ENCODE results near the gene INSR.

The INSR gene

DNA sequence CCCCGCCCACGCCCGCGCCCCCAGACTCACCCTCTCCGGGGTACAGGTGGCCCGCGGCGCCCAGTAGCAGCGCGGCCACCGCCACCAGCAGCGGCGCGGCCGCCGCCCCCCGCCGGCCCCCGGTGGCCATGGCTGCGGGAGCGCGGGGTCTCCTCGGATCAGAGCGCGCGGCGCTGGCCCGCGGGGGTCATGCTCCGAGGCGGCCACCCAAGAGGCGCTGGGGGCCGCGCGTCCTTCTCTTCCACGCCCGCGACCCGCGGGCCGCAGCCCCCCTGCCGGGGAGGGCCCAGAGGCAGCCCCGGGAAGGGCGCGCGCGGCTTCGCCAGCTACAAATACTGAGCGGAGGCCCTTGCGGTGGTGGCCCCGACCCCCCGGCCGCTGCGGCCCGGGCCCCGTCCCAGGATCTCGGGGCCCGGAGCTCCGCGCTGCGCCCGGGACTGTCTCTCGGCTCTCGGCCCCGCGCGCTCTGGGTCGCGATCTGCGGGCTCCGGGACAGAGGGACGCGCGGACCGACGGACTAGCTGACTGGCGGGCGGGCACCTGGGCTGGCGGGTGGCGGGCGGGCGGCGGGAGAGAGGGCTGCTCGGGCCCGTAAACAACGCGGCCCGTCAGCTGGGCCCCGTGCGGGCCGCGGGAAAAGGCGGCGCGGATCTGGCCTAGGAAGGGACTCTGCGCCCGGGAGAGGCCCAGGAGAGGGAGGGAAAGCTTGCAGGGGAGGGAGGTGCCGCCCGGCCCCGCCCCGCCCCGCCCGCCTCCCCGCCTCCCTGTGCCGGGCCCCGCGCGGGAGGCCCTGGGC is at the start of gene INSR:
Gene INSR (minus strand): TSS at position 653 of the 796 bp plus-strand sequence. CDS start 523 bp downstream, at position 130.
- H3K4me3 Mint-ChIP-seq, result peak within 1 kb of the TSS; percentile 78
- peak; percentile 77 for DNase-seq
- peaks cover 48% of the 10 kb centered on the region for H3K27me3 Mint-ChIP-seq
- H3K36me3 Mint-ChIP-seq (ENCODE audit: low read depth), result no peaks in the 10 kb centered on the region
- no peak within 1 kb of the TSS for H3K27ac Mint-ChIP-seq
- no peaks in the 10 kb centered on the region for H3K9me3 Mint-ChIP-seq
- H3K4me1 Mint-ChIP-seq (ENCODE audit: low read depth), result peaks cover 14% of the 10 kb centered on the region

DNA sequence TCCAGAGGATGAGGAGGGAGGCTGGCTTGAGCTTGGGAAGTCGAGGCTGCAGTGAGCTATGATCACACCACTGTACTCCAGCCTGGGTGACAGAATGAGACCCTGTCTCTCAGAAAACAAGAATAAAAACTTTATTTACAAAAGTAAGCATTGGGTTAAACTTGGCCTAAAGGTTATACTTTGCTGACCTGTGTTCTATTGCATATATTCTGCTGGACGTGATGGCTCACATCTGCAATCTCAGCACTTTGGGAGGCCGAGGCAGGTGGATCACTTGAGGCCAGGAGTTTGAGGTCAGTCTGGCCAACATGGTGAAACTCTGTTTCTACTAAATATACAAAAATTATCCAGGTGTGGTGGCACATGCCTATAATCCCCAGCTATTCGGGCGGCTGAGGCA is 47.9 kb upstream of the INSR start:
- no peak for DNase-seq
- no peaks in the 10 kb centered on the region for H3K9me3 Mint-ChIP-seq
- no peak overlapping the region for H3K27ac Mint-ChIP-seq
- no peak overlapping the region for H3K4me3 Mint-ChIP-seq
- no peaks in the 10 kb centered on the region for H3K36me3 Mint-ChIP-seq (ENCODE audit: low read depth)
- no peaks in the 10 kb centered on the region for H3K27me3 Mint-ChIP-seq
- H3K4me1 Mint-ChIP-seq (ENCODE audit: low read depth), result peaks cover 53% of the 10 kb centered on the region

GRCh38 chr19:7340959-7341837 is 47.0 kb upstream of the INSR start:
- Mint-ChIP-seq H3K27me3 (no peaks in the 10 kb centered on the region), H3K36me3 (ENCODE audit: low read depth) (no peaks in the 10 kb centered on the region), H3K4me3 (no peak overlapping the region), H3K9me3 (no peaks in the 10 kb centered on the region), H3K4me1 (ENCODE audit: low read depth) (peaks cover 50% of the 10 kb centered on the region), H3K27ac (no peak overlapping the region)
- DNase-seq, result peak; percentile 94

- Mint-ChIP-seq H3K4me1 (ENCODE audit: low read depth) (peaks cover 26% of the 10 kb centered on the region), H3K9me3 (no peaks in the 10 kb centered on the region), H3K27ac (no peak overlapping the region), H3K36me3 (ENCODE audit: low read depth) (no peaks in the 10 kb centered on the region), H3K27me3 (no peaks in the 10 kb centered on the region), H3K4me3 (no peak overlapping the region)
- DNase-seq, result no peak
Measured at GRCh38 chr19:7337380-7338194, 43.4 kb upstream of the INSR start.

DNA sequence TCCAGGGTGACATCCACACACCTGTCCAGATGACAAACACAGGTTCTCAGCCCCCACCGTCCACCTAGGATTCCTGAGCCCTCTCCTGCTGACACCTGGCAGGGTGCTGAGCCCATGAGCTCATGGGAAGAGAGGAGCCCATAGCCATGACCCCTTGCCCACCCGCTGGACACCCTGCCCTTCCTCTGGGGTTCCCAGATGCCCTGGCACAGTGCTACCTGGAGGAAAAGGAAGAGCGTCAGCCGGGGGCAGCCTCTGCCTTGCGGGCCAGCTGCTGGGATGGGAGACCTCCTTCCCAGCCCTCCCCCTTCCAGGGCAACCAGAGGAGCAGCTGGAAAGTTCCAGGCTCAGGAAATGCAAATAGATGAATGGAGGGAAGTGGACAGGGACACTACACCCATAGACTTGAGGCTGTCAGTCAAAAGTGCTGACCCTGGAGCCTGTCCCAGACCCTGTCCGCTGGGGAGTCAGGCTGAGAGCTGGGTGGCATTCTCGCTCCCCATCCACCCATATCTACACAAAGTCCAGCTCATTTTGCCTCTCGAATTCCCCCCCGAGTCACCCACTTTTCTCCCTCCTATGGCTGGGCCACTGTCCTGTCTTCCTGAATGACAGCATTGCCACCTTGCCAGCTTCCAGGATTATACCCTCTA is 42.2 kb upstream of the INSR start:
- DNase-seq, result no peak
- Mint-ChIP-seq H3K27ac (no peak overlapping the region), H3K27me3 (no peaks in the 10 kb centered on the region), H3K9me3 (no peaks in the 10 kb centered on the region), H3K36me3 (ENCODE audit: low read depth) (no peaks in the 10 kb centered on the region), H3K4me1 (ENCODE audit: low read depth) (peaks cover 24% of the 10 kb centered on the region), H3K4me3 (no peak overlapping the region)

- H3K27ac Mint-ChIP-seq, result no peak overlapping the region
Measured at GRCh38 chr19:7333198-7334118, 39.2 kb upstream of the INSR start.

GRCh38 chr19:7331446-7331845 is 37.2 kb upstream of the INSR start:
- no peaks in the 10 kb centered on the region for H3K36me3 Mint-ChIP-seq (ENCODE audit: low read depth)
- H3K27ac Mint-ChIP-seq, result no peak overlapping the region
- H3K27me3 Mint-ChIP-seq, result no peaks in the 10 kb centered on the region
- no peaks in the 10 kb centered on the region for H3K9me3 Mint-ChIP-seq
- H3K4me3 Mint-ChIP-seq, result no peak overlapping the region
- DNase-seq, result no peak
- no peaks in the 10 kb centered on the region for H3K4me1 Mint-ChIP-seq (ENCODE audit: low read depth)

More at GRCh38 chr19:7333198-7334118, 39.2 kb upstream of the INSR start:
- peaks cover 16% of the 10 kb centered on the region for H3K4me1 Mint-ChIP-seq (ENCODE audit: low read depth)
- no peak for DNase-seq
- no peaks in the 10 kb centered on the region for H3K9me3 Mint-ChIP-seq
- no peak overlapping the region for H3K4me3 Mint-ChIP-seq
- no peaks in the 10 kb centered on the region for H3K36me3 Mint-ChIP-seq (ENCODE audit: low read depth)
- no peaks in the 10 kb centered on the region for H3K27me3 Mint-ChIP-seq

GRCh38 chr19:7328647-7329046 is 34.4 kb upstream of the INSR start:
- no peaks in the 10 kb centered on the region for H3K27me3 Mint-ChIP-seq
- no peak overlapping the region for H3K27ac Mint-ChIP-seq
- H3K4me1 Mint-ChIP-seq (ENCODE audit: low read depth), result no peaks in the 10 kb centered on the region
- H3K4me3 Mint-ChIP-seq, result no peak overlapping the region
- peaks cover 5% of the 10 kb centered on the region for H3K9me3 Mint-ChIP-seq
- H3K36me3 Mint-ChIP-seq (ENCODE audit: low read depth), result no peaks in the 10 kb centered on the region
- no peak for DNase-seq

GRCh38 chr19:7327802-7328201 is 33.6 kb upstream of the INSR start:
- Mint-ChIP-seq H3K27ac (no peak overlapping the region), H3K4me1 (ENCODE audit: low read depth) (no peaks in the 10 kb centered on the region), H3K27me3 (no peaks in the 10 kb centered on the region), H3K4me3 (no peak overlapping the region), H3K36me3 (ENCODE audit: low read depth) (no peaks in the 10 kb centered on the region), H3K9me3 (peaks cover 5% of the 10 kb centered on the region)
- DNase-seq, result no peak

DNA sequence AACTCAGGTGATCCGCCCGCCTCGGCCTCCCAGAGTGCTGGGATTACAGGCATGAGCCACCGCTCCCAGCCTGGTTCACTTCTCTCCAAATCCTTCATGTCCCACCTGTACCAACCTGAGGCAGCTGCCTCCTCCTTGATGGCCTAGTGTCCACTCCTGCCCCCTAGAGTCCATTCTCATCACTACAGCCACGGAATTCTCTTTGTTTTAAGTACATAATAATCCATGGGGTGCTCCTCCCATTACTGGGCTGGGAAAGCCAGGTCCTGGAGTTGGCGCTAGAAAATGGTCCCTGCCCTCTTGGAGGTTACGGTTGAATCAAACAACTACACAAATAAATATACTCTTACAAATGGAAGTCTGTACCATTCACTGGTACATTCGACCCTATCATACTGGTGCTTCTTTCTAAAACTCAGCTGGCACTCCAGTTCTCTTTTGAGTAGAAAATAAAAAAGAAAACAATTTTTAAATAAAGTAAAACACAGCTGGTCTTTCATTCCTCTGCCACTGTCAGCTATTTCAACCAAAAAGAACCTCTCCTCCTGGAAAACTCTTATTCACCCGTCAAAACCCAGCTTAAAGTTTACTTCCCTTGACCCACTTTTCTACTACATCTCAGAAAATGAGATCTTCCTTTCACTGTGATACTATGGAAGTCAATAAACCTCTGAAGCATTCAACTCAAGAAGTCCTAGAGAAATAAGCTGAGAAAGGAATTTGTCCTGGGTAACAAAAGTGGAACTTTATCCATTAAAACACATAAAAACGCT is 32.1 kb upstream of the INSR start:
- no peaks in the 10 kb centered on the region for H3K4me1 Mint-ChIP-seq (ENCODE audit: low read depth)
- no peaks in the 10 kb centered on the region for H3K36me3 Mint-ChIP-seq (ENCODE audit: low read depth)
- H3K4me3 Mint-ChIP-seq, result no peak overlapping the region
- no peak overlapping the region for H3K27ac Mint-ChIP-seq
- peak; percentile 47 for DNase-seq
- H3K27me3 Mint-ChIP-seq, result no peaks in the 10 kb centered on the region
- H3K9me3 Mint-ChIP-seq, result peaks cover 5% of the 10 kb centered on the region

- Mint-ChIP-seq H3K4me1 (ENCODE audit: low read depth) (no peaks in the 10 kb centered on the region), H3K4me3 (no peak overlapping the region), H3K27me3 (no peaks in the 10 kb centered on the region), H3K27ac (no peak overlapping the region), H3K9me3 (peaks cover 5% of the 10 kb centered on the region), H3K36me3 (ENCODE audit: low read depth) (no peaks in the 10 kb centered on the region)
- DNase-seq, result no peak
Measured at GRCh38 chr19:7318176-7318575, 24.0 kb upstream of the INSR start.

- no peaks in the 10 kb centered on the region for H3K36me3 Mint-ChIP-seq (ENCODE audit: low read depth)
- no peaks in the 10 kb centered on the region for H3K27me3 Mint-ChIP-seq
- no peak for DNase-seq
- H3K9me3 Mint-ChIP-seq, result no peaks in the 10 kb centered on the region
- H3K27ac Mint-ChIP-seq, result no peak overlapping the region
- H3K4me1 Mint-ChIP-seq (ENCODE audit: low read depth), result no peaks in the 10 kb centered on the region
- H3K4me3 Mint-ChIP-seq, result no peak overlapping the region
Measured at GRCh38 chr19:7312816-7313215, 18.6 kb upstream of the INSR start.

- Mint-ChIP-seq H3K36me3 (ENCODE audit: low read depth) (no peaks in the 10 kb centered on the region), H3K27ac (no peak overlapping the region), H3K9me3 (no peaks in the 10 kb centered on the region), H3K27me3 (no peaks in the 10 kb centered on the region), H3K4me3 (no peak overlapping the region), H3K4me1 (ENCODE audit: low read depth) (no peaks in the 10 kb centered on the region)
- DNase-seq, result no peak
Measured at GRCh38 chr19:7311911-7312310, 17.7 kb upstream of the INSR start.

Data from activated T-cell treated with anti-CD3 and anti-CD28 coated beads, Interleukin-2, amount 50 U/mL, for 24 hours (primary cell).